ENCODE data around the gene SYNE4.

GRCh38 chr19:36027696-36028095, 19.1 kb upstream of the SYNE4 start:
- TF ChIP-seq TAF1 (IDR thresholded peaks at IDR 0.05; ENCODE audit: low read depth), result no peak
- no peak for TF ChIP-seq RAD21 (conservative IDR thresholded peaks at IDR 0.05)
- no peak for TF ChIP-seq POLR2AphosphoS5 (IDR thresholded peaks at IDR 0.05)
- TF ChIP-seq CTCF (IDR thresholded peaks at IDR 0.05; ENCODE audit: poor library complexity, severe bottlenecking), result no peak
- no peak for TF ChIP-seq SMC3 (conservative IDR thresholded peaks at IDR 0.05; ENCODE audit: poor library complexity)
- TF ChIP-seq EP300 (conservative IDR thresholded peaks at IDR 0.05; ENCODE audit: poor library complexity, severe bottlenecking), result no peak
- no peak for TF ChIP-seq EZH2 (IDR thresholded peaks at IDR 0.05; ENCODE audit: borderline replicate concordance, insufficient read depth, low read length, poor library complexity, severe bottlenecking)

Data from neural cell (in vitro differentiated cells).